ENCODE data around the gene ARHGEF38.

- no peak for TF ChIP-seq POLR2A (IDR thresholded peaks at IDR 0.05)
- TF ChIP-seq CTCF (IDR thresholded peaks at IDR 0.05): no peak
Measured at GRCh38 chr4:105671301-105671700, 118.9 kb downstream of the ARHGEF38 start.

Data from body of pancreas (tissue), 4 donors.